ENCODE measurements around the gene IGSF11.

Gene IGSF11

GRCh38 chr3:118974356-118975097 lies 60.1 kb downstream of the IGSF11 start:
- Histone ChIP-seq H3K9ac (ENCODE audit: low read depth, low read length) (no peak overlapping the region), H3K4me1 (ENCODE audit: control insufficient read depth, insufficient read depth, low read length) (no peaks in the 10 kb centered on the region), H3K4me3 (ENCODE audit: low read depth, low read length) (no peak overlapping the region), H3K36me3 (ENCODE audit: control insufficient read depth, insufficient read depth, low read length) (no peaks in the 10 kb centered on the region), H3K27ac (ENCODE audit: low read depth, low read length) (no peak overlapping the region), H3K9me3 (ENCODE audit: control insufficient read depth, insufficient read depth, low read length) (peaks cover 3% of the 10 kb centered on the region; the same call in 1 of the 2 replicates), H3K27me3 (ENCODE audit: control insufficient read depth, insufficient read depth, low read length) (no peaks in the 10 kb centered on the region)

GRCh38 chr3:118973050-118973449 lies 61.6 kb downstream of the IGSF11 start:
- Histone ChIP-seq H3K27me3 (ENCODE audit: control insufficient read depth, insufficient read depth, low read length) (no peaks in the 10 kb centered on the region), H3K9ac (ENCODE audit: low read depth, low read length) (no peak overlapping the region), H3K4me3 (ENCODE audit: low read depth, low read length) (no peak overlapping the region), H3K36me3 (ENCODE audit: control insufficient read depth, insufficient read depth, low read length) (no peaks in the 10 kb centered on the region), H3K9me3 (ENCODE audit: control insufficient read depth, insufficient read depth, low read length) (peaks cover 3% of the 10 kb centered on the region; the same call in 1 of the 2 replicates), H3K27ac (ENCODE audit: low read depth, low read length) (no peak overlapping the region), H3K4me1 (ENCODE audit: control insufficient read depth, insufficient read depth, low read length) (peaks cover 10% of the 10 kb centered on the region)

GRCh38 chr3:118970819-118971218 lies 63.8 kb downstream of the IGSF11 start:
- H3K9ac ChIP-seq (ENCODE audit: low read depth, low read length), result no peak overlapping the region
- H3K27ac ChIP-seq (ENCODE audit: low read depth, low read length), result no peak overlapping the region
- peaks cover 20% of the 10 kb centered on the region for H3K4me1 ChIP-seq (ENCODE audit: control insufficient read depth, insufficient read depth, low read length)
- no peak overlapping the region for H3K4me3 ChIP-seq (ENCODE audit: low read depth, low read length)
- peaks cover 3% of the 10 kb centered on the region; the same call in 1 of the 2 replicates for H3K9me3 ChIP-seq (ENCODE audit: control insufficient read depth, insufficient read depth, low read length)
- H3K36me3 ChIP-seq (ENCODE audit: control insufficient read depth, insufficient read depth, low read length), result no peaks in the 10 kb centered on the region
- no peaks in the 10 kb centered on the region for H3K27me3 ChIP-seq (ENCODE audit: control insufficient read depth, insufficient read depth, low read length)

- Histone ChIP-seq H3K36me3 (ENCODE audit: control insufficient read depth, insufficient read depth, low read length) (no peaks in the 10 kb centered on the region), H3K27ac (ENCODE audit: low read depth, low read length) (no peak overlapping the region), H3K27me3 (ENCODE audit: control insufficient read depth, insufficient read depth, low read length) (no peaks in the 10 kb centered on the region)
Measured at GRCh38 chr3:118968640-118969039, 66.0 kb downstream of the IGSF11 start.

GRCh38 chr3:118968111-118968510 lies 66.5 kb downstream of the IGSF11 start:
- no peak overlapping the region for H3K9ac ChIP-seq (ENCODE audit: low read depth, low read length)
- H3K4me3 ChIP-seq (ENCODE audit: low read depth, low read length), result no peak overlapping the region
- no peaks in the 10 kb centered on the region for H3K36me3 ChIP-seq (ENCODE audit: control insufficient read depth, insufficient read depth, low read length)
- no peaks in the 10 kb centered on the region for H3K27me3 ChIP-seq (ENCODE audit: control insufficient read depth, insufficient read depth, low read length)
- H3K27ac ChIP-seq (ENCODE audit: low read depth, low read length), result no peak overlapping the region
- peaks cover 20% of the 10 kb centered on the region for H3K4me1 ChIP-seq (ENCODE audit: control insufficient read depth, insufficient read depth, low read length)
- no peaks in the 10 kb centered on the region for H3K9me3 ChIP-seq (ENCODE audit: control insufficient read depth, insufficient read depth, low read length)

More at GRCh38 chr3:118968640-118969039, 66.0 kb downstream of the IGSF11 start:
- no peak overlapping the region for H3K9ac ChIP-seq (ENCODE audit: low read depth, low read length)
- H3K4me3 ChIP-seq (ENCODE audit: low read depth, low read length), result no peak overlapping the region
- H3K4me1 ChIP-seq (ENCODE audit: control insufficient read depth, insufficient read depth, low read length), result peaks cover 20% of the 10 kb centered on the region
- H3K9me3 ChIP-seq (ENCODE audit: control insufficient read depth, insufficient read depth, low read length), result no peaks in the 10 kb centered on the region

GRCh38 chr3:118966700-118967099 lies 67.9 kb downstream of the IGSF11 start:
- no peak overlapping the region for H3K9ac ChIP-seq (ENCODE audit: low read depth, low read length)

GRCh38 chr3:118963711-118964110 lies 70.9 kb downstream of the IGSF11 start:
- Histone ChIP-seq H3K27ac (ENCODE audit: low read depth, low read length) (no peak overlapping the region), H3K4me3 (ENCODE audit: low read depth, low read length) (no peak overlapping the region), H3K4me1 (ENCODE audit: control insufficient read depth, insufficient read depth, low read length) (peaks cover 15% of the 10 kb centered on the region), H3K27me3 (ENCODE audit: control insufficient read depth, insufficient read depth, low read length) (no peaks in the 10 kb centered on the region), H3K9me3 (ENCODE audit: control insufficient read depth, insufficient read depth, low read length) (no peaks in the 10 kb centered on the region), H3K36me3 (ENCODE audit: control insufficient read depth, insufficient read depth, low read length) (no peaks in the 10 kb centered on the region), H3K9ac (ENCODE audit: low read depth, low read length) (no peak overlapping the region)

More at GRCh38 chr3:118966700-118967099, 67.9 kb downstream of the IGSF11 start:
- Histone ChIP-seq H3K27ac (ENCODE audit: low read depth, low read length) (no peak overlapping the region), H3K27me3 (ENCODE audit: control insufficient read depth, insufficient read depth, low read length) (no peaks in the 10 kb centered on the region), H3K9me3 (ENCODE audit: control insufficient read depth, insufficient read depth, low read length) (no peaks in the 10 kb centered on the region), H3K4me1 (ENCODE audit: control insufficient read depth, insufficient read depth, low read length) (peaks cover 20% of the 10 kb centered on the region), H3K4me3 (ENCODE audit: low read depth, low read length) (no peak overlapping the region), H3K36me3 (ENCODE audit: control insufficient read depth, insufficient read depth, low read length) (no peaks in the 10 kb centered on the region)

GRCh38 chr3:118960876-118961450 lies 73.7 kb downstream of the IGSF11 start:
- Histone ChIP-seq H3K36me3 (ENCODE audit: control insufficient read depth, insufficient read depth, low read length) (no peaks in the 10 kb centered on the region), H3K27me3 (ENCODE audit: control insufficient read depth, insufficient read depth, low read length) (no peaks in the 10 kb centered on the region), H3K27ac (ENCODE audit: low read depth, low read length) (no peak overlapping the region), H3K4me1 (ENCODE audit: control insufficient read depth, insufficient read depth, low read length) (peaks cover 8% of the 10 kb centered on the region), H3K9me3 (ENCODE audit: control insufficient read depth, insufficient read depth, low read length) (no peaks in the 10 kb centered on the region), H3K4me3 (ENCODE audit: low read depth, low read length) (no peak overlapping the region), H3K9ac (ENCODE audit: low read depth, low read length) (no peak overlapping the region)

- Histone ChIP-seq H3K4me1 (ENCODE audit: control insufficient read depth, insufficient read depth, low read length) (peaks cover 8% of the 10 kb centered on the region), H3K36me3 (ENCODE audit: control insufficient read depth, insufficient read depth, low read length) (no peaks in the 10 kb centered on the region), H3K4me3 (ENCODE audit: low read depth, low read length) (no peak overlapping the region), H3K27me3 (ENCODE audit: control insufficient read depth, insufficient read depth, low read length) (no peaks in the 10 kb centered on the region), H3K27ac (ENCODE audit: low read depth, low read length) (no peak overlapping the region), H3K9me3 (ENCODE audit: control insufficient read depth, insufficient read depth, low read length) (peaks cover 4% of the 10 kb centered on the region; the same call in 1 of the 2 replicates), H3K9ac (ENCODE audit: low read depth, low read length) (no peak overlapping the region)
Measured at GRCh38 chr3:118955914-118956556, 78.6 kb downstream of the IGSF11 start.

- peaks cover 4% of the 10 kb centered on the region; the same call in 1 of the 2 replicates for H3K9me3 ChIP-seq (ENCODE audit: control insufficient read depth, insufficient read depth, low read length)
- H3K27ac ChIP-seq (ENCODE audit: low read depth, low read length), result no peak overlapping the region
- 0 out of 2 replicates have a peak, but pooled peaks cover 5% of the 10 kb centered on the region for H3K4me1 ChIP-seq (ENCODE audit: control insufficient read depth, insufficient read depth, low read length)
Measured at GRCh38 chr3:118951089-118951488, 83.6 kb downstream of the IGSF11 start.

More at GRCh38 chr3:118951089-118951488, 83.6 kb downstream of the IGSF11 start:
- no peaks in the 10 kb centered on the region for H3K36me3 ChIP-seq (ENCODE audit: control insufficient read depth, insufficient read depth, low read length)
- H3K27me3 ChIP-seq (ENCODE audit: control insufficient read depth, insufficient read depth, low read length), result no peaks in the 10 kb centered on the region
- no peak overlapping the region for H3K4me3 ChIP-seq (ENCODE audit: low read depth, low read length)
- H3K9ac ChIP-seq (ENCODE audit: low read depth, low read length), result no peak overlapping the region

Data from HUES48 (cell line).